Epidermal melanocyte (primary cell): Measurements from ENCODE around the gene KSR2.

Experiments
- DNase-seq: peaks from one replicate; pipeline ENCODE4 v3.0.0; 2011; ENCODE audit warnings: low spot score; ENCODE audit not compliant: insufficient read length

The KSR2 gene

DNA sequence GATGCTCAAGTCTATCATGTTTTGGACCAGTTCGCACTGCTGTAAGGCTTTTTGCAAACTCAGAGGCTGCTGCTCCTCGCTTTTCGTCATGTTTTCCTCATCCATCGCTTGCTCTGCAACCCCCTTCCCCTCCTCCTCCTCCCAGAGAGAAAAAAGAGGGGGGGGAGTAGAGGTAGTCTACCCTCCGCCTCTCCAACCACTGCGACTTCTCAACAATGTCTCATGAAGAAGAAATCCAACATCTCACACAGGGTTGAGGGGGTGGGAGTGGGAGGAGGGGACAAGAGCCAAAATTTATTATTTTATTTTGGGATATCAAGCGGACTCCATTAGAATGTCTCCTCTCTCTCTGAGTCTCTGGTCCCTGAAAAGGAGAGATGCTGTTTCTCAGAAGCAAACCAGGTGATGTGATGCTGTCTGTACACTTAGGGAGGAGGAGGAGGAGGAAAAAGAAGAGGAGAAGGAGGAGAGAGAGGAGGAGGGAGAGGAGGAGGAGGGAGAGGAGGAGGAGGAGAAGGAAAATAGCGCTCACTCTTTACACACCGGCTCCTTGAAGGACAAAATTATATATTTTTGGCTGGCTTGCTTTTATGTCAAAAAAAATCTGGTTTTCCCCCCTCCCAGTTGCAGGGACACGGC is 520 bp downstream of the KSR2 start:
- no peak for DNase-seq

DNA sequence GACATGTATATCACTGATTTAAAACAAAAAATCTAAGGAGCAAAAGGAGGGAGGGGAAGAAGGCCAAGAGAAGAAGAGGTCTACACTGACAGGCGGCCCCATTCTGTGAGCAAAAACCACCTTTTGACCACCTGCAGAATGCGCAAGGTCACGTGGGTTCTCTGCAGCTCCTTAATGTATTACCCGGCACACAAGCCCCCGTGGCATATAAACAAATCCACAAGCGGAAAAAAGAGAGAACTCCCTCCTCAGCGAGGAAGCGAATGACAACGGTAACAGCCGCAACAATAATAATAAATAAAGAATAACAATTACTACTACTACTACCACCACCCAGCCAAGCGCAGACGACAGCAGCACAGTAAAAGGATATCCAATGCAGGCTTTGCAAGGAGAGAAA is 1.3 kb downstream of the KSR2 start:
- DNase-seq: no peak

- DNase-seq: no peak
Measured at GRCh38 chr12:117967043-117967442, 1.7 kb downstream of the KSR2 start.

GRCh38 chr12:117966511-117966910 is 2.3 kb downstream of the KSR2 start:
- DNase-seq: no peak

GRCh38 chr12:117963836-117964235 is 5.0 kb downstream of the KSR2 start:
- no peak for DNase-seq

DNA sequence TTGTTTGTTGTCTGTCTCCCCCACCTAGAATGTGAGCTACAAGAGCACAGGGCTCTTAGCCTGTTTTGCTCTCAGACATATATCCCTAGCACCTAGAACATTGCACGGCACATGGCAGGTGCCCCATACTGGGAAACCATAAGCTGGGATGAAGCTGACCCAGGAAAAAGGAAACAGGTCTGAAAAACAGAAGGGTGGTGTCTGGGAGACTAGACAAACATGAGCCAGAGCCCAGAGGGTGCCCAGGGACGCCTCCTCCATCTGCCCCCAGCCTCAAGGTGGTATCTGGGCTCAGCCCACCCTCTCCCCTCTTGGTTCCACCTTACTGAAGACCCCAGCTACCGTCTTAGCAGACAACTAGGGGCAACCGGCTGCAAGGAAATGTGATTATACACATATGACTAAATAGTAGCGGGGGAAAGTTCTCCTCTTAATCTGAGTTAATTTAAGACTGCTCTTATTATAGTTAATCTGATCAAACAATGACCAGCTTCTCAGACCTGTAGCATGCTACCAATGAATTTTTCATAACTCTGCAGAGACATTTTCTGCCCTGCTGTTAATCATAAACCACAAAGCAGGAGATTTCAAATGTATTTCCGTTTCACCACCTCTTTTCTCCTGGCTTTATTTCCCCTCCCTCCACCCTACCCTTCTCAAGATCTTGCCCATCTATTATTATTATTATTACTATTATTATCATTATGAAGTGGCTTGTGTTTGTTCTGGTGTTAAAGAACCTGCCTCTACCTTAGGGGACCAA is 31.9 kb downstream of the KSR2 start:
- no peak for DNase-seq

DNA sequence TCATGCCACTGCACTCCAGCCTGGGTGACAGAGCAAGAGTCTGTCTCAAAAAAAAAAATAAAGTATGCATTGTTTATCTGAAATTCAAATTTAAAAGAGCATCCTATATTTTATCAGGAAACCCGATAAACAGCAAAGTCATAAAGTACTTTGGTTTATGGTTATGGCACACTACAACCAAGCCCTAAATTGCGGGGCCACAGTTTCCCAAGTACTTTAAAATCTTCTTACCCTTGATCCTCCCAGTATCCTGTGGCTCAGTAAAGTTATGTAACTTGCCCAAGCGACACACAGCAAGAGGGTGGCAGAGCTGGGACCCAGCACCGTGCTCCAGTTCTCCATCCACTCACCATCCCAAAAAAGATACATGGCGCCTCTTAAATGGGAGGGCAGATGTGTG is 35.2 kb downstream of the KSR2 start:
- no peak for DNase-seq

DNA sequence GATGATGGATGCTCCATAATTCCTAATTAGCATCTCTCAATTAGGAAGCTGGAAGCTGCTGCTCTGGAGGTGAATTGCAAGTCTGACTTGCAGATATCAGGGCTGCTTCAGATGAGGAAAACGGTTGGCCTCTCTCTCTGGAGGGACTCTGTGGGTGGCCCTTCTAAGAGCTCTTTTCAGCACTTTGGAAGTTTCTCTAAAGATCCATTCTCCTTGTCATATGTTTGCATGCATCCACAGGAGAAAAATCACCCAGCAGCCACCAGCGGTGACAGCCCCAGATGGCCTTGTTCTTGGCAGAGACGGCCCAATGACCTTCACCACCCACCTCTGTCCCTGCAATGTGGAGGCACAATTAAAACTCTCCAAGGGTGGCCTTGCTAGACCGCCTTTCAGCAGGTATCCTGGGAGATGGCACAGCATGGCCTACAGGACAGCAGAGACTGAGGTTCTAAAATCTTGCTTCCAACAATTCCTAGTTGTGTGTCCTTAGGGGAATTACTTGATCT is 42.3 kb downstream of the KSR2 start:
- no peak for DNase-seq

DNA sequence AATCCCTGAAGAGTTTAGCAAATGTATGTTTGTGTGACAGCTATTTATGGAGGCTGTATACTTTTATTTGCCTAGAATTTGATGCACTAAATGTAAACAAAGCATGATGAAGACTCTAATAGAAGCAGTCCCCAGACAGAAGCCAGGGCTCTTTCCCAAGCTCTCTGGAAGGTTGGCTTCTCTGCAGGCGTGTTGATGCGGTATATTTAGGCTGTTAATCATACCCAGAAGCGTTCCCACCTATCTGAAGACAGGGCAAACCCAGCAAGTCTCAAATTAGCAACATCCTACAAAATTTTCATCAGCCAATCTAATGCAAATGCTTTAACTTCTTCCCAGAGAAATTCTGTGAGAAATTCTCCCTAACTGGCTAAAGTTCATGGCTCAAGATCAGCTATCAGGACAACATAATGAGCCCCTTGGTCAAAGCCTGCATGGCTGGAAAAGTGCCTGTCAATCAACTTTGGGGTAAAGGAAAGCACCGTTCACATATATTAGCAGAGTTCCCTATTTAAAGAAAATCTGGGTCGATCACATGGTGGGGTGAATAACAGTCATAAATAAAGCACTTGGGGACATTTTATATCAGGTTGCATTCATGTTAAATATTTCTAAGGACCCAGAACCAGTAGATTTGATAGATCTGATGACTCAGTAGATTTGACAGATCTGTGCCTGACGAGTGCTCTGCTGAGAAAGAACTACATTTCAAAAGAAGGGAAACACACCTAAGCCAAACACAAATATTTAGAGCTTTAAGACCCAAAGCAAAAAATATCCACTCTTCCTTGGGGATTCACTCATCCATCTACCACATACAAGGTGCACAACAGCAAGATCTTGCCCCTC is 46.6 kb downstream of the KSR2 start:
- no peak for DNase-seq

DNA sequence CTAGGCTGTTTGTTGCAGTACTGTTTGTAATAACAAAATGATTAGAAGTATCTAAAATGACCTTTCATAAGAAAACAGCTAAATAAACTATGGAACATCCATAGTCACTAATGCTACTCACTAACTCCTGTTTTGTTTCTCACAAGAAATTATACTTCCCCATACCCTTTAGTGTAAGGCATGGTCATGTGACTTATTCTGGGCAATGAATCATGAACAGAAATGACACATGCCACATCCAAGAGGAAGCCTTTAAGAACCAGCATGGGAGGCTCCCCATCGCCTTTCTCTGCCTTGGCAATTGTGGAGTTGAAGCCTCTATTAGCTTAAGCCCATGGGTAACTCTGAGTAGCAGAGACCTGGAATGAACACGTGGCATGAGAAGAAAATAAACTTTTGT is 49.3 kb downstream of the KSR2 start:
- DNase-seq: no peak

DNA sequence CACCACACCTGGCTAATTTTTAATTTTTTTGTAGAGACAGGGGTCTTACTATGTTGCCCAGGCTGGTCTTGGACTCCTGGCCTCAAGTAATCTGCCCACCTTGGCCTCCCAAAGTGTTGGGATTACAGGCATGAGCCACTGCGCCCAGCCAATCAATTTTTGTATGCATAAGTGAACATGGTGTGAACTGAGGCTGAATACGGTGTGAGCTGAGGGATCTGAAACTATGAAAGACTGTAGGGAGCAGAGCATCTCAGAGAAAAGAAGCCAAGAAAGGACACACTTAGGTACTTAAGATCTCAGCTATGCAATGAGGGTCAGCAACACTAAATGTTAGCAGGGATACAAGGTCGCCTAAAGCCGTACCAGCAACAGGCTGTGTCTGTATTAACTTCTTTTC is 54.1 kb downstream of the KSR2 start:
- DNase-seq: no peak

DNA sequence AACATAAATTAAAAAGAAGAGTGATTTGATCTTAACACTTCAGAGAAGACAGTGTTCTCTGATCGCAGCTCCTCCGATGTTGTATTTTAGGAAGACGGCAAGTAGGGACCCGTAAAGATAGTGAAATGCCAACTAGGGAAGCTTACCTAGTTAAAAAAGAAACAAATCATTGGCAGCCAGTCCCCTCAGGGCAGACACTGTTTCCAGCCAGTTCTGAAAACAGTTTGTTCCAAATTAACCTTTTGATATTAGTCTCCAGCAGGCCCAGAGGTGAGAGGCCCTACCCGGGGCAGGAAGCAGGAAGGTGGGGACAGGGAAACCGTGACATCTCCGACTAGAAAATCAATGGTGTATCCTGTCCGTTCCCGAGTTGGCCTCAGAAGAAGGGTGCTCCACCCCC is 56.0 kb downstream of the KSR2 start:
- DNase-seq: no peak

DNA sequence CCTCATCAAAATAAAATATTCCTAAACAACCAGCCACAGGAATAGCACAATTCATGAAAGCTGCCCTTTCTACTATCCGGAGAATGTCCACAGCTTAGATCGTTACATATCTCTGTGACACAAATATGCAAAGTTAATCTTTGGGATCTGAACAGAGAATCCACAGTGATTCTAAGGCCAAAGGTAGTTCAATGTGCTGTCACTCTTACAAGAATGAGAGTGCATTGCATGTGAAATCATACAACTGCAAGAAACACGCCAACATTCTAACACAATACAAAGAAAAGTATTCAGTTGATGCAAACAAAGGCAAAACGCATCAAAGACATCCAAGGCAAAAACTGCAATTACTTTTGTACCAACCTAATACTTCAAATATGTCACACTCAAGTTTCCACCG is 60.4 kb downstream of the KSR2 start:
- DNase-seq: no peak

GRCh38 chr12:117907108-117907689 is 61.6 kb downstream of the KSR2 start:
- no peak for DNase-seq

DNA sequence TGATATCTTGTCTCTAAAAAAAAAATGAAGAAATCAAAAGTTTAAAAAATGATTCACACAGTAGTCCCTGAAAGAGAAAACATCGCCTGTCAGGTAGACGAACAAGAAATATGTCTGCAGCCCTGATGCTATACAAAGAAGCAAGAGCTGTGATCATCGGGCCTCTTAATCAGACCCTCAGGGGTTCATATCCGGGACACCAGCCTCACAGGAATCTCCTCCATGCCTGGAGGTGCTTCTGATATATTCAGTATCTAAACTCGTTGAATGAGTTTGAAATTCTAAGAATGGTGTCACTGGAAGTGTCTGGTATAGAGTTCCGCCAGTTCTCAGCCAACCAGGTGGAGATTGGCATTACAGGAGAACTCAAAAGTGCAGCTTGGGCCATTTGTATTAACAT is 64.7 kb downstream of the KSR2 start:
- DNase-seq: no peak

DNA sequence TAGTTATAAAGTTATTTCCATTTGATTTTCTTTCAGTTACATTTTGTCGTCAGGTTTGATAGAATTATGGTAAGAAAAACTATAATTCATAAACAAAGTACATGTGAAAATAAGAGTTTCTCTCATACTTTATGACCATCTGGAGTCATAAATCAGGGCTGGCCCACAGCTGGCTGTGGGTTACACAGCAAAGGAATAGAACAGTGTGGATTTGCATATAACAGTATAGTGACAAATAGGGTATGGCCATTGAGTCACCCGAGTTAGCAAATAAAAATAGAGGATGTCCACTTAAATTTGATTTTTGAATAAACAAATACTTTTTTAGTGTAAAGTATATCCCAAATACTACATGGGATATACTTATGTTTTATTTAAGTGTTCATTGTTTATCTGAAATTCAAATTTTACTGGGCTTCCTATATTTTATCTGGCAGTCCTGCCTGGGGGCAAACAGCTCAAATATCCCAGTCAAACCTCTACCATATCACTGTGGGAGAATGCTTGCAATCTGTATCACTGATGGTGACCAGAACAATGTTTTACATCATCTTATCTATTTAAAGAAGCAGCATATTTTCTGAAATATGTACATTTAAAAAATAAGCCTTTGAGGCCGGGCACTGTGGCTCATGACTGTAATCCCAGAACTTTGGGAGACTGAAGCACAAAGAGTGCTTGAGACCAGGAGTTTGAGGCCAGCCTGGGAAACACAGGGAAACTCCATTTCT is 65.5 kb downstream of the KSR2 start:
- no peak for DNase-seq

- no peak for DNase-seq
Measured at GRCh38 chr12:117901631-117902030, 67.2 kb downstream of the KSR2 start.

GRCh38 chr12:117900561-117900960 is 68.2 kb downstream of the KSR2 start:
- no peak for DNase-seq

DNA sequence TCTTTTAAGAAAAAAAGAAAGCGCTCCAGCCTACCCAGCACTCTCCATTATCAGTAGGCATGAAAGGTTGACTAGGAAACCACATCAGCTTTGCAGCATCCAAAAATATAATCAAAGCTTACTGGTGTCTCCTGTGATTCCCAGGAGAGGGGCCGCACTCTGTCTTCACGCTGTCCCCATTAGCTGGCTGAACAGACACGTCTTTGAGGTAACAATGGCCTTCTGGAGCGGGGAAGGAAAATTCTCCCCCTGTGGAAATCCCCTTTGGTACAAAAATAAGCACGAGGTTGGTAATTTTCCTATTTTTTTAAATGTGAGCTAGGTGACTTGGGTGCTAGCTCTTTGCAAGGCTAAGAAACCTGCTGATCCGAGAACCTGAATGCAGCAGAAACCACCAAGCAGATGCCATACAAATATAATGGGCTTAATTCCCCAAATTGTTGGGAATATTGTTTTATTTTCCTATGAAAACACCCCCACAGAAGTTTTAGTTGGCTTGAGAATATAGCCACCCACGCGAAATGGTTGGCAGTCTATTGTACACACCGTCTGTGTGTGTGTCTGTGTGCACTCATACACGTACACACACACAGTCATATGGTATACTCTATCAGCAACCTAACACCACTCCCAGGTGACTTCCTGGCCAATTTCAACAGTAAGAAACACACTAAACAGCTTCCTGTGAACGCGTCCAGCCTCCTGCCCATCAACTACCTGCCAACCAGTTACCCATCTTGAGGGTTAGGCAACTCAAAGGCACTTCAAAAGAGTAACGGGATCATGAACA is 71.2 kb downstream of the KSR2 start:
- no peak for DNase-seq

DNA sequence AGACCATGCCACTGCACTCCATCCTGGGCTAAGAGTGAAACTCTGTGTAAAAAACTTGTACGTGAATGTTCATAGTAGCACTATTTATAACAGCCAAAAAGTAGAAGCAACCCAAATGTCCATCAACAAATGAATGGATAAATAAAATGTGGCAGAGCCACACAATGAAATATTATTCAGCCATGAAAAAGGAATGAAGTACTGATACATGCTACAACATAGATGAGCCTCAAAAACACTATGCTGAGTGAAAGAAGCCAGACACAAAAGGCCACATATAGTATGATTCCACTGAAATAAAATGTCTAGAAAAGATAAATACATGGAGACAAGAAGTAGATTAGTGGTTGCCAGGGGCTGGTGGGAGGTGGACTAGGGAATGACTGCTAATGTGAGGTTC is 72.8 kb downstream of the KSR2 start:
- DNase-seq: no peak
